GM10266 (cell line): ENCODE results near the gene OVOL1.
A peak's percentile ranks its signal among the peaks of the same experiment; 100 is the strongest.

Experiments used
- DNase-seq: peaks from one replicate; pipeline ENCODE4 v3.0.0; 2012; ENCODE audit errors: extremely low spot score
- CTCF ChIP-seq: IDR thresholded peaks from 2 replicates; pipeline ENCODE4 v1.5.1; 2012; ENCODE audit warnings: mild to moderate bottlenecking, low read depth; ENCODE audit not compliant: control insufficient read depth, insufficient read depth; ENCODE audit errors: missing control alignments

OVOL1 gene

GRCh38 chr11:65794570-65795510 is 8.0 kb downstream of the OVOL1 start:
- no peak for TF ChIP-seq CTCF
- no peak for DNase-seq

- DNase-seq: no peak
- TF ChIP-seq CTCF: no peak
Observed at GRCh38 chr11:65796726-65797601, 10.1 kb downstream of the OVOL1 start.

- no peak for TF ChIP-seq CTCF
- no peak for DNase-seq
Observed at GRCh38 chr11:65797711-65798110, 10.8 kb downstream of the OVOL1 start.

GRCh38 chr11:65798882-65799281 is 12.0 kb downstream of the OVOL1 start:
- no peak for TF ChIP-seq CTCF
- DNase-seq: no peak

- DNase-seq: no peak
- no peak for TF ChIP-seq CTCF
Observed at GRCh38 chr11:65801153-65801987, 14.5 kb downstream of the OVOL1 start.

GRCh38 chr11:65802841-65803240 is 16.0 kb downstream of the OVOL1 start:
- no peak for TF ChIP-seq CTCF
- DNase-seq: peak; percentile 74
